ENCODE results near the gene PPEF2.
"Not testable (repeated sequence)": the region's sequence is repeated elsewhere in the genome, so short reads cannot be mapped to it uniquely, and the experiment has no call there.

The PPEF2 gene

GRCh38 chr4:75902352-75902751 lies at the start of gene PPEF2:
PPEF2 (minus strand) TSS chr4:75902452; CDS start chr4:75896325, 6,127 bp downstream.
- no peak for DNase-seq (ENCODE audit: low read depth)

GRCh38 chr4:75950213-75950815 lies 48.1 kb upstream of the PPEF2 start:
- DNase-seq (ENCODE audit: low read depth), result no peak

GRCh38 chr4:75948822-75949444 lies 46.7 kb upstream of the PPEF2 start:
- DNase-seq (ENCODE audit: low read depth), result no peak

- no peak for DNase-seq (ENCODE audit: low read depth)
Measured at GRCh38 chr4:75940692-75941253, 38.5 kb upstream of the PPEF2 start, which contains the start of gene NAAA. NAAA (minus strand) TSS chr4:75941013; CDS start chr4:75940949, 64 bp downstream.

- DNase-seq (ENCODE audit: low read depth), result peak; percentile 15
Measured at GRCh38 chr4:75939890-75940691, 37.8 kb upstream of the PPEF2 start.

GRCh38 chr4:75935628-75936027 lies 33.4 kb upstream of the PPEF2 start:
- DNase-seq (ENCODE audit: low read depth), result no peak

- no peak for DNase-seq (ENCODE audit: low read depth)
Measured at GRCh38 chr4:75930152-75930551, 27.9 kb upstream of the PPEF2 start.

- DNase-seq (ENCODE audit: low read depth), result not testable (repeated sequence)
Measured at GRCh38 chr4:75924916-75925315, 22.7 kb upstream of the PPEF2 start.

- DNase-seq (ENCODE audit: low read depth), result no peak
Measured at GRCh38 chr4:75924309-75924827, 22.1 kb upstream of the PPEF2 start.

- DNase-seq (ENCODE audit: low read depth), result no peak
Measured at GRCh38 chr4:75922588-75922987, 20.3 kb upstream of the PPEF2 start.

GRCh38 chr4:75921910-75922309 lies 19.7 kb upstream of the PPEF2 start:
- no peak for DNase-seq (ENCODE audit: low read depth)

- DNase-seq (ENCODE audit: low read depth), result no peak
Measured at GRCh38 chr4:75920327-75920726, 18.1 kb upstream of the PPEF2 start.

- no peak for DNase-seq (ENCODE audit: low read depth)
Measured at GRCh38 chr4:75919920-75920319, 17.7 kb upstream of the PPEF2 start.

- DNase-seq (ENCODE audit: low read depth), result peak; percentile 21
Measured at GRCh38 chr4:75916091-75916661, 13.9 kb upstream of the PPEF2 start.

- no peak for DNase-seq (ENCODE audit: low read depth)
Measured at GRCh38 chr4:75912968-75913367, 10.7 kb upstream of the PPEF2 start.

- DNase-seq (ENCODE audit: low read depth), result not testable (repeated sequence)
Measured at GRCh38 chr4:75910831-75911230, 8.6 kb upstream of the PPEF2 start.

GRCh38 chr4:75909405-75909804 lies 7.2 kb upstream of the PPEF2 start:
- no peak for DNase-seq (ENCODE audit: low read depth)

- DNase-seq (ENCODE audit: low read depth), result no peak
Measured at GRCh38 chr4:75908555-75908954, 6.3 kb upstream of the PPEF2 start.

- no peak for DNase-seq (ENCODE audit: low read depth)
Measured at GRCh38 chr4:75907966-75908365, 5.7 kb upstream of the PPEF2 start.

- DNase-seq (ENCODE audit: low read depth), result no peak
Measured at GRCh38 chr4:75904076-75904475, 1.8 kb upstream of the PPEF2 start.

GRCh38 chr4:75898536-75898935 lies 3.7 kb downstream of the PPEF2 start:
- DNase-seq (ENCODE audit: low read depth), result no peak

- DNase-seq (ENCODE audit: low read depth), result no peak
Measured at GRCh38 chr4:75895744-75896314, 6.4 kb downstream of the PPEF2 start.

Data from GM04503 (cell line).